OCI-LY1 (cell line): ENCODE measurements around the gene GPAM.

Source experiments
- H2AFZ ChIP-seq: fragments of 200-600 bp; sonication (generic), shearing (Covaris generic); 2 replicates; pipeline ENCODE4 v1.6.0; 2014; ENCODE audit warnings: antibody characterized with exemption, mild to moderate bottlenecking, low read length
- H3F3A ChIP-seq: fragments of 200-600 bp; sonication (generic), shearing (Covaris generic); 2 replicates; pipeline ENCODE4 v1.6.0; 2014; ENCODE audit warnings: mild to moderate bottlenecking, antibody characterized with exemption, low read length, moderate library complexity; ENCODE audit not compliant: insufficient read depth
- H3K27ac ChIP-seq: fragments of 200-600 bp; sonication (generic); 2 replicates; pipeline ENCODE4 v1.5.1; 2014; ENCODE audit warnings: low read length, mixed run types, mild to moderate bottlenecking, low read depth; ENCODE audit not compliant: poor library complexity, severe bottlenecking
- H3K27me3 ChIP-seq: fragments of 200-600 bp; sonication (generic); 2 replicates; pipeline ENCODE4 v1.6.0; 2014; ENCODE audit warnings: antibody characterized with exemption, mild to moderate bottlenecking, low read length, moderate library complexity; ENCODE audit not compliant: insufficient read depth
- H3K36me3 ChIP-seq: fragments of 200-600 bp; sonication (generic); 2 replicates; pipeline ENCODE4 v1.6.1; 2014; ENCODE audit warnings: mild to moderate bottlenecking, antibody characterized with exemption, low read length, moderate library complexity, mixed read lengths; ENCODE audit not compliant: insufficient read depth
- H3K4me1 ChIP-seq: fragments of 200-600 bp; sonication (generic); 2 replicates; pipeline ENCODE4 v1.5.1; 2014; ENCODE audit warnings: mild to moderate bottlenecking, low read length, moderate library complexity; ENCODE audit not compliant: insufficient read depth, severe bottlenecking
- H3K4me2 ChIP-seq: fragments of 200-600 bp; sonication (generic), shearing (Covaris generic); 2 replicates; pipeline ENCODE4 v1.6.1; 2014; ENCODE audit warnings: low read length
- H3K4me3 ChIP-seq: fragments of 200-600 bp; sonication (generic); 2 replicates; pipeline ENCODE4 v1.5.1; 2014; ENCODE audit warnings: low read length, low read depth, mild to moderate bottlenecking, mixed read lengths; ENCODE audit not compliant: poor library complexity, severe bottlenecking
- H3K79me2 ChIP-seq: fragments of 200-600 bp; shearing (Covaris generic); 2 replicates; pipeline ENCODE4 v1.6.1; 2016; ENCODE audit warnings: mixed run types, low read length, mixed read lengths; ENCODE audit not compliant: insufficient read depth
- H3K9ac ChIP-seq: fragments of 200-600 bp; sonication (generic), shearing (Covaris generic); 2 replicates; pipeline ENCODE4 v1.6.1; 2014; ENCODE audit warnings: mild to moderate bottlenecking, low read length, mixed read lengths
- H3K9me2 ChIP-seq: fragments of 200-600 bp; sonication (generic), shearing (Covaris generic); 2 replicates; pipeline ENCODE4 v1.6.1; 2014; ENCODE audit warnings: low read depth, mild to moderate bottlenecking, low read length, mixed read lengths
- H3K9me3 ChIP-seq: fragments of 200-600 bp; shearing (Covaris generic); 2 replicates; pipeline ENCODE4 v1.6.1; 2014; ENCODE audit warnings: low read length, mixed read lengths
- H4K20me1 ChIP-seq: fragments of 200-600 bp; sonication (generic), shearing (Covaris generic); 2 replicates; pipeline ENCODE4 v1.6.0; 2016; ENCODE audit warnings: mild to moderate bottlenecking, low read length; ENCODE audit not compliant: insufficient read depth
- CTCF ChIP-seq: fragments of 200-600 bp; sonication (generic), shearing (Covaris generic); IDR thresholded peaks from 2 replicates; pipeline ENCODE4 v1.5.1; 2017; ENCODE audit warnings: mild to moderate bottlenecking, antibody characterized with exemption, low read length, moderate library complexity, mixed read lengths
- EZH2 ChIP-seq: fragments of 200-600 bp; sonication (generic), shearing (Covaris generic); IDR thresholded peaks from 2 replicates; pipeline ENCODE4 v1.8.0; 2017; ENCODE audit warnings: borderline replicate concordance, mixed run types, mild to moderate bottlenecking, antibody characterized with exemption, low read length, moderate library complexity, mixed read lengths

GPAM gene

GRCh38 chr10:112208997-112209396, 25.4 kb upstream of the GPAM start:
- H2AFZ ChIP-seq, result no peak overlapping the region
- no peak overlapping the region for H3K4me3 ChIP-seq
- H3K9me2 ChIP-seq, result no peaks in the 10 kb centered on the region
- TF ChIP-seq CTCF (no peak), EZH2 (no peak)
- no peak overlapping the region for H3K27ac ChIP-seq
- H3F3A ChIP-seq, result no peaks in the 10 kb centered on the region
- H4K20me1 ChIP-seq, result no peaks in the 10 kb centered on the region
- no peaks in the 10 kb centered on the region for H3K9me3 ChIP-seq
- no peak overlapping the region for H3K4me2 ChIP-seq
- H3K4me1 ChIP-seq, result no peaks in the 10 kb centered on the region
- no peak overlapping the region for H3K9ac ChIP-seq
- peaks cover 4% of the 10 kb centered on the region for H3K27me3 ChIP-seq
- no peaks in the 10 kb centered on the region for H3K36me3 ChIP-seq
- H3K79me2 ChIP-seq, result no peaks in the 10 kb centered on the region

GRCh38 chr10:112208292-112208691, 24.7 kb upstream of the GPAM start:
- H4K20me1 ChIP-seq, result no peaks in the 10 kb centered on the region
- no peaks in the 10 kb centered on the region for H3K36me3 ChIP-seq
- H3K4me2 ChIP-seq, result no peak overlapping the region
- no peaks in the 10 kb centered on the region; the same call in 1 of the 2 replicates for H3K27me3 ChIP-seq
- H3K9me2 ChIP-seq, result no peaks in the 10 kb centered on the region
- TF ChIP-seq CTCF (no peak), EZH2 (no peak)
- H3K9me3 ChIP-seq, result no peaks in the 10 kb centered on the region
- no peak overlapping the region for H2AFZ ChIP-seq
- no peak overlapping the region for H3K27ac ChIP-seq
- no peak overlapping the region for H3K9ac ChIP-seq
- H3K4me1 ChIP-seq, result no peaks in the 10 kb centered on the region
- H3K4me3 ChIP-seq, result no peak overlapping the region
- H3F3A ChIP-seq, result no peaks in the 10 kb centered on the region
- H3K79me2 ChIP-seq, result no peaks in the 10 kb centered on the region

GRCh38 chr10:112203328-112204076, 19.9 kb upstream of the GPAM start:
- no peak overlapping the region for H3K9ac ChIP-seq
- no peak overlapping the region for H3K4me3 ChIP-seq
- H2AFZ ChIP-seq, result no peak overlapping the region
- H3K27me3 ChIP-seq, result no peaks in the 10 kb centered on the region
- TF ChIP-seq CTCF, result no peak
- TF ChIP-seq EZH2, result no peak
- H3K9me3 ChIP-seq, result no peaks in the 10 kb centered on the region
- no peaks in the 10 kb centered on the region for H3K79me2 ChIP-seq
- no peaks in the 10 kb centered on the region; the same call in 1 of the 2 replicates for H3F3A ChIP-seq
- no peak overlapping the region for H3K27ac ChIP-seq
- H3K4me1 ChIP-seq, result no peaks in the 10 kb centered on the region
- no peaks in the 10 kb centered on the region for H3K36me3 ChIP-seq
- H3K4me2 ChIP-seq, result no peak overlapping the region
- H3K9me2 ChIP-seq, result no peaks in the 10 kb centered on the region
- no peaks in the 10 kb centered on the region for H4K20me1 ChIP-seq
